EL (cell line): Measurements from ENCODE around the gene E2F2.

ENCODE experiments used
- DNase-seq: peaks from one replicate; pipeline ENCODE4 v3.0.0-alpha.2; 2016

Gene E2F2, protein sequence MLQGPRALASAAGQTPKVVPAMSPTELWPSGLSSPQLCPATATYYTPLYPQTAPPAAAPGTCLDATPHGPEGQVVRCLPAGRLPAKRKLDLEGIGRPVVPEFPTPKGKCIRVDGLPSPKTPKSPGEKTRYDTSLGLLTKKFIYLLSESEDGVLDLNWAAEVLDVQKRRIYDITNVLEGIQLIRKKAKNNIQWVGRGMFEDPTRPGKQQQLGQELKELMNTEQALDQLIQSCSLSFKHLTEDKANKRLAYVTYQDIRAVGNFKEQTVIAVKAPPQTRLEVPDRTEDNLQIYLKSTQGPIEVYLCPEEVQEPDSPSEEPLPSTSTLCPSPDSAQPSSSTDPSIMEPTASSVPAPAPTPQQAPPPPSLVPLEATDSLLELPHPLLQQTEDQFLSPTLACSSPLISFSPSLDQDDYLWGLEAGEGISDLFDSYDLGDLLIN

DNA sequence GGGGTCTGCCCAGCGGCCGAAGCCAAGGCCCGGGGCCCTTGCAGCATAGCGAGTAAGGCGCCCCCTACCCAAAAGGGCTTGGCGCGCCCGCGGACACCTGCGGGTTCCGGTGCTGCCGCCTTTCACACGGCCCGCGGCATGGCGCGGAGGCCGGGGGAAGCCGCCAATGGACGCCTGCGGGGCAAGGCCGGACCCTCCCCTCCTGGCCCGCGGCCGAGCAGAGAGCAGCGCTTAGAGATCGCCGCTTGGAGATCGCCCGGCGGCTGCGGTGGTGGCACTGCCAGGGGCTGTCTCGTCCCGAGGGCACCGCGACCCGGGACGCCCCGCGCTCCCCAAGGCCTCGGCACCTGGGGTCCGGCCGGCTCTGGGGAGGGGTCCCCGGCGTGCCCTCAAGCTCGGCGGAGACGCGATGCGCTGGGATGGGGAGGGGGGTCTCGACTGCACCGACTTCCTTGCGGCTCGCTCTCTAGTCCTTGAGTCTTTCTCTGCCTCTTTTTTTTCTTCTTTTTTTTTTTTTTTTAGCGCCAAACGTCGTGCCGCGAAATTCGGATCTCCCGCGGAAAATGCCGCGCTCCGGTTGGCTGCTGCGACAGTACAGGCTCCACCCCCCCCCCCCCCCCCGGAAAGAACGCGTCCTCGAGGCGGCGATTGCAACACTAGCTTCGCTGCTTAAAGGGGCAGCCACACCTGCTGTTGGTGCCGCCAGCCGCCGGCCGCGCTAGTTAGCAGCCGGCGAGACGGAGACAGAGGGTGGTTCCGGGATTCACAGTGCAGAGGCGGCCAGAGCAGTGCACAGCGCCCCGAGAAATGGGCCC, at the start of gene E2F2:
TSS of gene E2F2 (minus strand) at position 487 of the 815 bp plus-strand sequence. CDS start at position 47, 440 bp downstream.
- DNase-seq: peak; percentile 88

DNA sequence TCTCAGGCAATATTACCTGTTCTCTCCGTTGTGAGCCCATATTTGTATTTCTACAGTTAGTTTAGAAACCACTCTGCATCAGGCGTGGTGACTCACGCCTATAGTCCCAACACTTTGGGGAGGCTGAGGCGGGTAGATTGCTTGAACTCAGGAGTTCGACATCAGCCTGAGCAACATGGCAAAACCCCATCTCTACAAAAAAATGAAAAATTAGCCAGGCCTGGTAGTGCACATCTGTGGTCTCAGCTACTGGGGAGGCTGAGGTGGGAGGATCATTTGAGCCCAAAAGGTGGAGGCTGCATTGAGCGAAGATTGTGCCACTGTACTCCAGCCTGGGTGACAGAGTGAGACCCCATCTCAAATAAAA, 47.9 kb upstream of the E2F2 start:
- no peak for DNase-seq

DNA sequence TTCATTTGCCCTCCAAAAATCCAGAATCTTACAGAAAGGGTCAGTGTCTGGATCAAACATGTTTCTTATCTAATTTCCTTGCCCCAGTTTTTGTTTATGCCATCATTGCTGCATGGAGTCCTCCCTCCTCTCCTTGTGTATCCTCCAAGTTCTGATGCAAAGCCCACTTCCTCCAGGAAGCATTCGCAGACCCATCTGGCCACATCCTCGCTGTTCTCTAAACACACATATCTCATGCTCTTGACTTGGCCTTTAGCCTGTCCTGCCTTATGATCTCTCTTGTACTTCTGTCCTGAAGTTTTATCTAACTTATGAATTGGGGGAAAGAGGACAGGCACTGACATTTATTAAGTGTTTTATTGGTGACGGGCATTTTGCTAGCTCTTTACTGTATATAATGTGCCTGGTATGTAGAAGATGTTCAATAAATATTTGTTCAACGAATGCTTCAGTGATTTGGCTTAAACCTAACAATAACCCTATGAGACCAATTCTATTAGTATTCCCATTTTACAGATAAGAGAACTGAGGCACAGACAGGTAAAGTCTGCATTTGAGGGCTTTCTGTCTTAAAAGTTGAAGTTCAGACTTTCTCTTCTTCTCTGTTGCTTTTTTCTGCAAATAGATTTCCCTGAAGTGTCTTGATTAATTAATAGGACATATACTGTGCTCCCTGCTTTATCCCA, 47.4 kb upstream of the E2F2 start:
- no peak for DNase-seq

DNA sequence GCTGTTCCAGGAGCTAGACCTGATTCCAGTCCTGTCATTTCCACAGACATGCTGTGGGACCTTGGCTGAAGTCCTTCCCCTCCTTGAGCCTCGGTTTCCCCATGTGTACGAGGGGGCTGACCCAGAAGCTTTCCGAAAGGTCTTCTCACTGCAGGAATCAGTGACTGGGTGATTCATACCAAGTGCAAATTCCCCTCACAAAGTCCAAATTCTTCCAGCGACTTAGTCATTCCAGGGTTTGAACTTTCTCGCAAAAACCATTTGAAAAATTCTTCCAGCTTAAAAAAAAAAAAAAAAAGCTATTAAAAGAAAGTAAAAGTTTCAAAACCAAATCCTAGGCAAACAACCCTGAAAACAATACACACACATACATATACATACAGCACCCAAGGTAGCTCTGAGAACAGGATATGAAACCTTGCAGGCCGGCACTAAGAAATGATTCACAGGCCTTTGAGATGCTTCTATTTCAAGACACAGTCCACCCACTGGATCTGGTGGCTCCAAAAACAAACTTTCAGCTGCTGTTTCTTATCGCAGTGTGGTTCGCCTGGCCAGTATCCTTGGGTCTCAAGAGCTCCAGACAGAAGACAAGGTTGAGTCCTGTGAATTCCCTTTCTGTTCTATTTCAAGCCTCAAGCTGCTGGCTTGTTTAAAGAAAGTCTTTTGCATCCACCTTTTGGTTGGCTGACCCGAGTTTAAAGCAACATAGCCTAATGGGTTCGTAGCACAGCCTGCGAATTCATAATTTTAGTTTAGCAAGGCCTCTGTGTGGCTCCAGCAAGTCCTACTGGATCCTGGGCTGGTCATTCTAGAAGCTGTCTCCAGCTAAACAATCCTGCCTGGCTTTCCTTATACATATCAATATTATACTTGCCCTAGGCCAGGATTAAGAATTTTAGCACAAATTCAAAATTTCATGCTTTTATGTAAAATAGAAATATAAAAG, 46.3 kb upstream of the E2F2 start:
- peak; percentile 89 for DNase-seq

DNA sequence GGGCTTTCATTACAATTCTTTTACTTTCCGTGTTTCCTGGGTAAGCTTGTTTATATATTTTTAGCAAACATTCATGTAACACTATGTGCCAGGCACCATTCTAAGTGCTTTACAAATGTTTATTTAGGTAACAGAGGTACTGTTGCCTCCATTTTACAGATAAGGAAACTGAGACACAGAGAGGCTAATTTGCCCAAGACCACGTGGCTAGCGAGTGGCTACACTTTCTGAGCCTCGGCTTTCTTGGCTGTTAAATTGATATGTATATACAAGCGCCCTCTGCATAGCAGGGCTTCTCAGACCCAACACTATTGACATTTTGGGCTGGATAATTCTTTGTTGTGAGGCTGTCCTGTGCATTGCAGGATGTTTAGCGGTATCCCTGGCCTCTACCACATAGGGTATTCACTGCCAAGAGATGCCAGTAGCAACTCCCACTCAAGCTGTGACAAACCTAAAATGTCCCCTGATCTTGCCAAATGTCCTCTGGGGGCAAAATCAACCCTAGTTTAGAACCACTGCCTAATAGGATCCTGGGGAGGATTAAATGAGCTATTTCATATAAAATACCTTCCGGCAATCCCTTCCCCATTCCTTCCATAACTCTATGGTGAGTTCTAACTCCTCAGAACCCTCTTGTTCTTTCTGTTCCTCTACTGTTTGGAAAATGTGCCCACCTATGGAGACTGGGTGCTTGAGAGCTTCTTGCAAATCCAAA, 45.5 kb upstream of the E2F2 start:
- peak; percentile 53 for DNase-seq

DNA sequence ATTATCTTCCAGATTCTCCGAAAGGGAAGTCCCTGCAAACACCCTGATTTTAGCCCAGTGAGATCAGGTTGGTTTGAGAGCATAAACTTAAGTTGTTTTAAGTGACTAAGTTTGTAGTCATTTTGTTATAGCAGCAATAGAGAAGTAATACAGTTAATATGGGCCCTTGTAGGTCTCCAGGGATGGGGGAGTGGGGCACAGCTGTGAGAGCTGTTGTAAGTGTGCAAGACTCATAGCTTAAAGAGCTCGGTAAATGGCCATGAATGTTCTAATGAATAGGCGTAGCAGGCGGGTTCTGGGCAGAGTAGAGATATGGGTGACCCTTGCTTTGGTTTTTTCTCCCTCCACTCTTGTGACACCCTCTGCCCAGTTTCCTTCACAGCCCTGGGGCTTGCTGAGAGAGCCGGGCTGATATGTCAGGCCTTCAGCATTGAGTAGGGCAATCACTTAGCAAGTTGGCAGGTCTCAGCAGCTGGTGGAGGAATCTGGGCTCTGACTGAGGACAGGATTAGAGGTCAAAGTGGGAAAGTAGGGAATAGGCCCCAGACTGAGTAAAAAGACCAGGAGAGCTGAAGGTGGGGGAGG, 44.3 kb upstream of the E2F2 start:
- DNase-seq: no peak

DNA sequence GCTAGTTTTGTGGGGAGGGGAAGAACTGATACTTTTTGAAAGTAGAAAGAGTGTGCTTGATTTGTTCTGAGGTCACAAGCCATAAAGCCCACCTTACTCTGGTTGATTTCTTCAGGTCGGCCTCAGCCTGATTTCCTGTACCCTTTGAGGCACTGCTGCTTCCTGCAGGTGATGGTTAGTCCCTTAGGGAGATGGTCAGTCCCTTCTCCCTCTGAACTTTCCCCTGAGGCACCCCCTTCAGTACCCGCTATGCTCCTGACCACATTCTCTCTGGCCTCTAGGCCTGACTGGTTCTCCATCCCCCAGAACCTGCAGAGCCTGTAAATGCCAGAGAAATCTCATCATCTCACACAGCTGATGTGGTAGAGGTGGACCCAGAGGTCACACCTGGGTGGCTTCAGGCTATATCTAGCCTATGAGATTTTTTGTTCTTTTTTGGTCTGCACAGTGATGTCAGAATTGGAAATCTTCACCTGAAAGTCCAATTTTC, 43.3 kb upstream of the E2F2 start:
- no peak for DNase-seq

DNA sequence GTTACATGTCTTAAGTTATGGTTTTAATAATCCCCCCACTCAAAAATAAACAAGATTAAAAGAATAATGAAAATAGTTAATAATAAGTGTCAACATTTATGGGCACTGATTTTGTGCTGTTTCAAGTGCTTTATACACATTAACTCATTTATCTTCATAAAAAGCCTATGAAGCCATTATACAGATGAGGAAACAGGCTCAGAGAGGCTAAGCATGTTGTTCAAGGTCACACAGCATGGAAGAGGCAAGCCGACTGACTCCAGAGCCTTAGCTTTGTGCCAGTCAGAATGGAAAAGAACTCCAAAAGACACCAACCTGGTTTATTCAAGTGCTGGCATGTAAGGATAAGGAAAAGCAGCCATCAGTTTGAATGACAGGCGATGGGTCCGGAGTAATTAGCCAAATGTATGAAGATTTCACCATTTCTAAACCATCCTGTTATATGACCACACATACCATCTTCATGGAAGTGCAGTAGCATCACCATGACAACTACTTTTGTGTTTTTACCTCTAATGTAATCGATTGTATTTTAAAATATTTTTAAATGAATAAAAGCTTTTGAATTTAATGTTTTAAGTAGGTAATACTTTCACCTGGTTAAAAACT, 42.6 kb upstream of the E2F2 start:
- DNase-seq: no peak

DNA sequence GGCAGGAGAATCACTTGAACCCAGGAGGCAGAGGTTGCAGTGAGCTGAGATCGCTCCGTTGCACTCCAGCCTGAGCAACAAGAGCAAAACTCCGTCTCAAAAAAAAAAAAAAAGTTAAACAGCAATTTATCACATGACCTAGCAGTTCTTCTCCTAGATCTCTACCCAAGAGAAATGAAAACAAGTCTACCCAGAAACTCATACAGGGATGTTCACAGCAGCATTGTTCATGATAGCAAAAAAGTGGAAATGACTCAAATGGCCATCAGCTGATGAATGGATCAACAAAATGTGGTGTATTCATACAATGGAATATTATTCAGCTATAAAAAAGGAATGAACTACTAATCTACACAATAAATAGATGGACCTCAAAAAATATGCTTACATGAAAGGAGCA, 40.4 kb upstream of the E2F2 start:
- no peak for DNase-seq

DNA sequence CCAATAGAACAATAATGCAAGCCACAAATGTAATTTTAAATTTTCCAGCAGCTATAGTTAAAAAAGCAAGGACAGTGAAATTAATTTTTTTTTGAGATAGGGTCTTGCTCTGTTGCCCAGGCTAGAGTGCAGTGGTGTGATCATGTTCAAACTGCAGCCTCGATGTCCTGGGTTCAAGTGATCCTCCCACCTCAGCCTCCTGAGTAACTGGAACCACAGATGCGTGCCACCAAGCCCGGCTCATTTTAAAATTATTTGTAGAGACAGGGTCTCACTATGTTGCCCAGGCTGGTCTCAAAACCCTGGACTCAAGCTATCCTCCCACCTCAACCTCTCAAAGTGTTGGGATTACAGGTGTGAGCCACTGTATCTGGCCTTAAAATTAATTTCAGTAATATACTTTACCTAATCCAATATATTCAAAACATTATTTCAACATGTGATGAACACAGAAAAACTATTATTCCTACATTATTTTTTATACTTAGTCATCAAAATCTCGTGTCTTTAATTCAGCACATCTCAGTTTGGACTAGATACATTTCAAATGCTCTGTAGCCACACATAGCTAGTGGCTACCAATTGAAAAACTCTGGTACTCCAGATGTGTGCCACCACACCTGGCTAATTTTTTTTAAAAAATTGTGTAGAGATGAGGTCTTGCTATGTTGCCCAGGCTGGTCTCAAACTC, 39.1 kb upstream of the E2F2 start:
- DNase-seq: no peak

DNA sequence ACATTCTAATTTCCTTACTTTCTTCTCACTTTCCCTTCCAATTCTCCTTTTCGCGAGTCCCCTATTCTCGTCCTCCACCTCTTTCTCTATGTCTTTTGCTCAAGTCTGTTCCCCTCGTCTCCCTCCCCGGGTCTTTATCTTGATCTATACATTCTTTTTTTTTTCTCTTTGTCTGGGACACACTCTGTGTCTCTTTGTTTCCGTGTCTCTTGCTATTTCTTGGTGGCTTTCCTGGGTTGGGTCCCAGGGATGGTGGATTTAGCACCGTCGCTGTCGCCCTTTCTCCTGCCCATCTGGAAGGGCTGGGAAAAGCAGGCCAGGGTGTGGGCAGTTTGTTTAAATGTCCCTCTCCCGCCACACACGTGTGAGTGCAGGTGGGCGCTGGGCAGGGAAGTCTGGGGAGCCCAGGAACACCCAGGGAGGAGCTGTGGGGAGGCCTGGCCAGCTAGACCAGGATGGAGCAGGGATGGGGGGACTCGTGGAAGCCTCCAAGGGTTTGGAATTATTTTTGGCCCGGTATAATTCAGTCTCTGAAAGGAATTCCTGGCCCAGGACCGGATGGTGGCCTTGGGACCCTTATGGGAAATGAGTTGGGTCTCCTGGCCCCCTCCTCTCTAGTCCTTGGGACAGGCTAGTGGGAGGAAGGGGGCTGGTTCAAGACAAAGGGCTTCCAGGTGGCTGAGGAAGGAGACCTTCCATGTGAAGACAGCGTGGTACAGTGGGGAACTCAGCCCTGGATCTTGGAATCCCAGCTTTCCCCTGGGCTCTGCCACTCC, 37.8 kb upstream of the E2F2 start:
- no peak for DNase-seq

DNA sequence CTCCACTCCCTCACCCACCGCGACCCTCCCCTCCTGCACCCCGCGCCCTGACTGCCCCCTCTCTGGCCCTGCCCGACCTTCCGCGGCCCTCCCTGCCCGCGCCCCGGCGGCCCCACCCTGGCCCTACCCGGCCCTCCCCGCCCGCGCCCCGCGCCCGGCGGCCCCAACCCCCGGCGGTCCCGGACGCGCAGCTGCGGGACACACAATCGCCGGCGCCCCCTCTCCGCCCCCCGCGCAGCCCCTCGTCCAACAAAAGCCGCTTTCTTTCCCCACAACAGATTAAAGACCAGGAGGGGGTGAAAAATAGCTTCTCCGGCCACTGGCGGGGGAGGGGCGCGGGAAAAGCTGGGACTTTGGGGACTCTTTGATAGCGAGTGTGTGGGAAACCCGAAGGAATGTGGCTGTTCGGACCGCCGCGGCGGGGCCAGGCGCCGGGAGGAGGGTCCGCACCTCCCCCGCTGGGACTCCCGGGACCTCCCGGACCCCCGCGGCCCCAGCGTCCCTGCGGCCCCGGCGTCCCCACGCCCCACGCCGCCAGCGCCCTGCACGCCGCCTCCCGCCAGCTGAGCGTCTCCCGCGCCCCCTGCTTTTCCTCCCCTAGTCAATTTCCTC, 37.1 kb upstream of the E2F2 start:
- no peak for DNase-seq

DNA sequence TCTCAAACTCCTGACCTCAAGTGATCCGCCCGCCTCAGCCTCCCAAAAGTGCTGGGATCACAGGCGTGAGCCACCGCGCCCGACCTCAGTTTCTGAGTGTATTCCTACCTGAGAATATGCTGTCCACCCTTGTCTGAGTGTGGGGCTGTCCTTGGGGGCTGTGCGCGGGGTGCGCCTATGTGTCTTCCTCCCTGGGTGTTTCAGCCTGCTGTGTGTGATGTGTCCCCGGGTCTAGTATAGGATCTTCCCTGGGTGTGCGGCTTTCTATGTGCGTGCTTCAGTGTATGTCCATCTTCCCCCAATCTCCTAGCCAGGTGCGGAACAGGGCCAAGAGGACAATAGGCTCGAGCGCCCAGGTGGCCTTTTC, 36.6 kb upstream of the E2F2 start:
- no peak for DNase-seq

DNA sequence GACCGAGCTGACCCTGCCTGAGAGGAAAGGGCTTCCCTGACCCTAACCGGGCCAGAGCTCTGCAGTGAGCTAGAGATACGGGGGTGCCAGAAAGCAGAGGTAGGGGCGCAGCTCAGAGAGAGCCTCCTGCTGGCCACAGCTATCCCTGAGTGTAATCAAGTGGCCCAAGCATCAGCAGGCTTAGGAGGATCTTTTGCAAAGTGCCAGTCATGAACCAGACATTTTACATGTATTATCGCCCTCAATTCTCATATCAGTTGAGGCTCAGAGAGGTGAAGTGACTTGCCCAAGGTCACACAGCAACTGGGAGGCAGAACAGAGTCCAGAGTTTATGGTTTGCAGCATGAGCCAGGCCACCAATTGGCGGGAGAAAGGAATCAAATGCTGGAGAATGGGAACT, 35.3 kb upstream of the E2F2 start:
- no peak for DNase-seq

DNA sequence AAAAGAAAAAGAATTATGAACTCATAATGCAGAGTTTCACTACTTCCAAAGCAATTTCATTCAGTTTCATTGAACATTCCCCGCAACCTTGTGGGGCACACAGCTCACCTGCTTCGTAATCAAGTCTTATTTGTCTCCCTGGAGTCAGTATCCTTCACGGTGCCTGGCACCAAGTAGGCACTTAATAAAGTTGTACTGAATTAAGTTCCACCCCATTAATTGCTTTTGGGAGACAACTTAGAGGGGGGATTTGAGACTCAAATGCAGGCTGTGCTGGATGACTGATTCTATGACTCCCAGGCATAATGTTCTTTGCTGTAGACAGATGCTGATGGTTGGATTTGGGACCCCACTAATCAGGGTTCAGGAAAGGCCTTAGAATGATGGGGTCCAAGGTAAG, 34.7 kb upstream of the E2F2 start:
- no peak for DNase-seq

DNA sequence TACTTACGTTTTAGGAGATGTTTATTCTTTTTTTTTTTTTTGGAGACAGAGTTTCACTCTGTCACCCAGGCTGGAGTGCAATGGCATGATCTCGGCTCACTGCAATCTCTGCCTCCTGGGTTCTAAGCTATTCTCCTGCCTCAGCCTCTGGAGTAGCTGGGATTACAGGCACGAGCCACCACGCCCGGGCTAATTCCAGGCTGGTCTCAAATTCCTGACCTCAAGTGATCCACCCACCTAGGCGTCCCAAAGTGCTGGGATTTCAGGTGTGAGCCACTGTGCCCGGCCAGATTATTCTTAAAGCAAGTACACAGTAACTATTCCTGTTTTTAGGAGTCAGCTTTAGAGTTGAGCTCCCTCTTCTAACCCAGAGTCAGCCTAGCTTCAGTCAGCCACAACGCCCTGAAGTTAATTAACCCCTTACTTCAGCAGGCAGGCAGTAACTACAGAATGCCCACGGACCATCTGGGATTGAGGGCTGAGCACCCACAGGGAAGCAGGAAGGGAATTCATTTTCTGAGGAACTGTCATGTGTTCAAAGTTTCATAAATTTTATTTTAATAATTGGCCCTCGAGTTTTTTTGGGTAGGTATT, 33.6 kb upstream of the E2F2 start:
- DNase-seq: no peak

DNA sequence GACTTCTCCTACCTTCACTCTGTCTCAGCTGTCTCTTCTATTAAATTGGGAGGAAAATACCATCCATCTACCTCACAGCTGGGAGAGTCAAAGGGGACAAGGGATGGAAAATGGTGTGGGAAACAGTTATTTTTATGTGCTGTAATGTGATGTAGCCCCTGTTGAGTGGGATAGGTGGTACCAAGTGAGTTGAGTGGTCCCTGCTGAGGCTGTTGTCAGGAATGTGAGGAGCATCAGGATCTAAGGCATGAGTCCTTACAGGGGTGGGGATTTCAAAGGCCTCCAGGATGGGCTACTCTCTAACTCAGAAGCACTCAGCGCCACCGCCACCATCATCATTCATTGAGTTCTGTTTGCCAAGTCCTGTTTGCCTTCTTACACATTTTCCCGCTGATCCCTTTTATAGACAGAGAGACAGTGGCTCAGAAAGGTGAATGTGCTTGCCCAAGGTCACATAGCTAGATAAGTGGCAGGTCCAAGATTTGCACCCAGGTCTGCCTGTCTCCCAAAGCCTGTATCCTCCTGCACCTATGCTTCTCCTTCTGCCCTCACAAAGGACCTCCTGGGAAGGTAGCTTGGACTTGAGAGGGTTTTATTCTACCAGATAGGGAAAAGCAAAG, 32.8 kb upstream of the E2F2 start:
- no peak for DNase-seq

DNA sequence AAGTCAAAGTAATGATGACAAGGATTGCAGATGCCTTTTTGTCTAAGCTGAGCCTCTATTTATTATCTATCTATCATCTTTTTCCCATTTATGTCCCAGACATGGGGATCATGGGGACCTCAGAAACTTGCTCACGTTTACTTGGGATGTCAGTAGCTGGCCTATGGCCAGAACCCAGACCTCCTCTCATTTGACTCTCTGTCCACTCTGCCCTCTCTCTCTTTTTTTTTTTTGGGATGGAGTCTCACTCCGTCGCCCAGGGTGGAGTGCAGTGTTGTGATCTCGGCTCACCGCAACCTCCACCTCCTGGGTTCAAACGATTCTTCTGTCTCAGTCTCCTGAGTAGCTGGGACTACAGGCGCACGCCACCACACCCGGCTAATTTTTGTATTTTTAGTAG, 32.0 kb upstream of the E2F2 start:
- no peak for DNase-seq
